GM12878 (cell line): ENCODE data around the gene FBLN5. TPM values are rescaled to one million over a fixed set of nuclear protein-coding genes. Genes with fewer than 3 reads are reported as not detected.
A peak's percentile ranks its signal among the peaks of the same experiment; 100 is the strongest.

Experiments
- ATF7 ChIP-seq: fragments of 450-650 bp; IDR thresholded peaks from 2 replicates; pipeline ENCODE4 v1.6.1; 2016; ENCODE audit warnings: low read depth, mild to moderate bottlenecking
- CTCF ChIP-seq, 3 experiments: IDR thresholded peaks in 2 of 3; conservative IDR thresholded peaks in 1 of 3; 2 replicates each; pipeline ENCODE4 v1.5.1; 2011; ENCODE audit warnings: low read depth in 3 of 3, low read length in 3 of 3, mild to moderate bottlenecking in 3 of 3, control low read depth in 2 of 3, moderate library complexity in 2 of 3, inconsistent platforms in 1 of 3, mixed read lengths in 1 of 3; ENCODE audit not compliant: control insufficient read depth in 2 of 3, insufficient read depth in 1 of 3; ENCODE audit errors: extremely low read depth in 1 of 3
- MAX ChIP-seq: IDR thresholded peaks from 2 replicates; pipeline ENCODE4 v1.6.1; 2012; ENCODE audit warnings: low read depth, low read length, improper control_type of control experiment
- NR2C2 ChIP-seq: IDR thresholded peaks from 2 replicates; pipeline ENCODE4 v1.6.1; 2011; ENCODE audit warnings: borderline replicate concordance, low read depth; ENCODE audit not compliant: control insufficient read depth, insufficient read length
- PKNOX1 ChIP-seq: fragments of 450-650 bp; IDR thresholded peaks from 2 replicates; pipeline ENCODE4 v1.6.1; 2016; ENCODE audit warnings: mild to moderate bottlenecking
- SMC3 ChIP-seq: IDR thresholded peaks from 2 replicates; pipeline ENCODE4 v1.6.1; 2011; ENCODE audit warnings: low read length, improper control_type of control experiment, borderline replicate concordance
- SPI1 ChIP-seq: IDR thresholded peaks from 2 replicates; pipeline ENCODE4 v1.6.1; 2011; ENCODE audit warnings: low read depth, mild to moderate bottlenecking, low read length, moderate library complexity, borderline replicate concordance; ENCODE audit not compliant: insufficient read depth
- ZBTB11 ChIP-seq: fragments of 450-650 bp; formaldehyde crosslinking; IDR thresholded peaks from 2 replicates; pipeline ENCODE4 v1.5.0; 2022; ENCODE audit warnings: mild to moderate bottlenecking, missing genetic modification characterization
- ZNF217 ChIP-seq: fragments of 450-650 bp; IDR thresholded peaks from 2 replicates; pipeline ENCODE4 v1.6.1; 2017; ENCODE audit warnings: antibody characterized with exemption, mild to moderate bottlenecking
- polyA plus RNA-seq, 11 experiments: library from polyadenylated mRNA; depleted of rRNA in 4 of 11; unstranded in 6 of 11; stranded (reverse) in 5 of 11; fragments of >200 nt; fragmentation: Nextera tagmentation in 4 of 11; fragmentation: Illumina TruSeq in 1 of 11; extraction: Ambion mirVana in 4 of 11; extraction: Trizol in 1 of 11; gene quantifications; 1 replicate in 1 of 11; 2 replicates in 10 of 11; pipeline versions ENCODE4 v1.2.1 to v1.2.3, GENCODE V29; 2011 to 2016; ENCODE audit warnings: inconsistent platforms in 2 of 11, missing spikeins in 2 of 11, low read depth in 1 of 11
- total RNA-seq, 4 experiments: library from RNA; depleted of rRNA in 3 of 4; stranded (reverse); fragments of >200 nt in 3 of 4; fragmentation: Illumina TruSeq in 1 of 4; extraction: Trizol in 1 of 4; gene quantifications; 2 replicates each; pipeline versions ENCODE4 v1.2.1 to v1.2.3, GENCODE V29; 2013 to 2021

The FBLN5 gene
- total and polyA plus RNA-seq, 10 of the 15 experiments (the other 5 are each of a cell fraction or from before 2014, with no cell fraction given), result 0.03 to 0.64 (median 0.24) TPM

GRCh38 chr14:91893007-91893406 lies 54.5 kb downstream of the FBLN5 start (continued):
- peak; percentile 52 to 67 (median 67) for TF ChIP-seq CTCF (IDR thresholded peaks at IDR 0.05 in 2 of 3, conservative IDR thresholded peaks at IDR 0.05 in 1 of 3; ENCODE audit: control insufficient read depth in 2 of 3, extremely low read depth in 1 of 3, insufficient read depth in 1 of 3, low read depth in 3 of 3, low read length in 3 of 3)
- no peak for TF ChIP-seq ATF7
- TF ChIP-seq ZNF217, result no peak
- no peak for TF ChIP-seq ZBTB11 (CRISPR knock-in tag)
- TF ChIP-seq SMC3, result peak; percentile 13; the same call in 1 of the 2 replicates
- no peak for TF ChIP-seq MAX
- no peak for TF ChIP-seq NR2C2
- TF ChIP-seq PKNOX1, result no peak
- TF ChIP-seq SPI1, result no peak
